Fibroblast of mammary gland (primary cell): Measurements from ENCODE around the gene NFU1.

Experiments
- DNase-seq: peaks from one replicate; pipeline ENCODE4 v3.0.0-alpha.2; 2010; ENCODE audit warnings: low read depth
- H3K4me3 ChIP-seq: 2 replicates; pipeline ENCODE4 v1.5.1; 2011; ENCODE audit warnings: low read depth, mild to moderate bottlenecking, low read length, moderate library complexity; ENCODE audit not compliant: control insufficient read depth
- TF ChIP-seq, protein P1 (sequence below): conservative IDR thresholded peaks from 2 replicates; pipeline ENCODE4 v1.5.1; 2011; ENCODE audit warnings: low read depth, low read length, inconsistent platforms; ENCODE audit not compliant: control insufficient read depth, insufficient read depth

The NFU1 gene

DNA sequence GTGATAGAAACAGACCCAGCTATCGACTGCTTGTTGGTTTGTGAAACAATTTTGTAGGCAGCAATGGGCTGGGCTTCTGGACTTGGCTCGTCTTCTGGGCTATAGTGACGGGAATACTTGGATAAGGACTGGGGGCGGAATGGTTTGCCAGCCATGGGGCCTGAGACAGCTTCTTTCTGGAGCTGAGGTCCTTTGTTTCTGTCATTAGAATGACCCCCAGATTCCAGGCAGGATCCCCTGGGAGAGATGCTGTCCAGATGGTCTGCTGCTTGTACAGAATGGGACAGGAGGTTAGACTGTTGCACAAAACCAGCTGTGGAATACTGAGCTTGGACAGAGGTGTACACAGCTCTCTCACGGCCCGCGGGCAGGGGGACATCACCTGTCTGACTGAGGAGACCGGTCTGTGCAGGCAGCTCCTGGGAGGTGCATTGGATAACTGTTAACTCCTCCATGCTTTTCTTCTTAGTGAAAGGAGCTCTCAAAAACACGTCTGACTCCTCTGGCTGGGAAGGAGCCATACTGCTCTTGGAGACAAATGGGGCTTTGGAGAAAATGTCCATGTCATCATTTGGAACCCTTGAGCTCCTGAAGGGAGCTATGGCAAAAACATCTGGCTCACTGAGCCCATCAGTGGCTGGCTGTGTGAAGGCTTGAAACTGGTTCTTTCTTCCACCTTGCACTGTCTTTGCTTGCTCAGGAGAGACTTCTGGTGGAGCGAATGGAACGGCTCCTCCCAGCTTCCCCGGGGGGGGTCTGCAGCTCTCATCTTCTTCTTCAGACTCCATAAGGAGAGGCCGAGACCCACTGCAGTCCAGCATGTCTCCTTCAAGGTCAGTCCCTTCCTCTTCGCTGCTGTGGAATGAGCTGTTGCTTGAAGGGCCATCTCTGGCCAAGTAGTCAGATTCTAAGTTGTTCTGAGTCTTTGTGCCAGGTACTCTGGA is 28.6 kb upstream of the NFU1 start:
- DNase-seq, result peak; percentile 11
- H3K4me3 ChIP-seq, result no peak overlapping the region
- TF ChIP-seq, protein P1, sequence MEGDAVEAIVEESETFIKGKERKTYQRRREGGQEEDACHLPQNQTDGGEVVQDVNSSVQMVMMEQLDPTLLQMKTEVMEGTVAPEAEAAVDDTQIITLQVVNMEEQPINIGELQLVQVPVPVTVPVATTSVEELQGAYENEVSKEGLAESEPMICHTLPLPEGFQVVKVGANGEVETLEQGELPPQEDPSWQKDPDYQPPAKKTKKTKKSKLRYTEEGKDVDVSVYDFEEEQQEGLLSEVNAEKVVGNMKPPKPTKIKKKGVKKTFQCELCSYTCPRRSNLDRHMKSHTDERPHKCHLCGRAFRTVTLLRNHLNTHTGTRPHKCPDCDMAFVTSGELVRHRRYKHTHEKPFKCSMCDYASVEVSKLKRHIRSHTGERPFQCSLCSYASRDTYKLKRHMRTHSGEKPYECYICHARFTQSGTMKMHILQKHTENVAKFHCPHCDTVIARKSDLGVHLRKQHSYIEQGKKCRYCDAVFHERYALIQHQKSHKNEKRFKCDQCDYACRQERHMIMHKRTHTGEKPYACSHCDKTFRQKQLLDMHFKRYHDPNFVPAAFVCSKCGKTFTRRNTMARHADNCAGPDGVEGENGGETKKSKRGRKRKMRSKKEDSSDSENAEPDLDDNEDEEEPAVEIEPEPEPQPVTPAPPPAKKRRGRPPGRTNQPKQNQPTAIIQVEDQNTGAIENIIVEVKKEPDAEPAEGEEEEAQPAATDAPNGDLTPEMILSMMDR, result no peak

DNA sequence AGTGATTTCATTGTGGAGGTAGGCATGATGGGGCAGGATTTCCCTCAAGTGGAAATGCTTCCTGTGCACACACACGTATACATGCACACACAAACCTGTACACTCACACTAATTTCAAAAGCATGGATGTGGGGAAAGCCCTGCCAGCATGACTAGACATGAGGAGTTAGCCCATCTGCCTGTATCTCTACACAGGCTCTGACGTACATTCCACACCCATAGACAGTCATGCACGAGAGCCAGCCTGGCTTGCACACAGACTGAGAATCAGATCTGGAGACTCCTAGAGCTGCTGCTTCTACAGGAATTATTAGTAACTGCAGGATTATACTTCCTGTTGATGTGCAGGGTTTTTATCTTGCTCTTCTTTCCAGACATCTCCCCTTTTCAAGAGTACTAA is 27.3 kb upstream of the NFU1 start:
- TF ChIP-seq, protein P1, result no peak
- peak; percentile 83 for DNase-seq

DNA sequence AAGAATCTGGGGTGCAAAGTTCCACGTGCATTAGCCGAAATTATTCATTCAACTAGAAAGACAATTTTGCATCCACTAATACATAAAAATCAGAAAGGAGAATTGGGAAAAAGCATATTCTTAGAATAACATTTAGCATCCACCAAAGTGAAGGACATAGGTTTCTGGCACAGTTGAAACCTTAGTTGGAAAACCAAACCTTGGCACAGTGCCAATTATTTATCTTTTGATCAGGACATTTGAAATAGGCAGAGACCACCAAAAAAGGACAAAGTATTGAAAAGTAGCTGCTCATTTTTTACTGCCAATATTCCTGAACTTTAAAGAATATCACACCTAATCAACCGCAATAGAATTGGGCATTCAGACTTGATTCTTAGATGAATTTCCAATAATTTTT is 25.5 kb upstream of the NFU1 start:
- TF ChIP-seq, protein P1, result no peak
- DNase-seq, result no peak

More for the DNA sequence above, 27.3 kb upstream of the NFU1 start:
- no peak overlapping the region for H3K4me3 ChIP-seq

DNA sequence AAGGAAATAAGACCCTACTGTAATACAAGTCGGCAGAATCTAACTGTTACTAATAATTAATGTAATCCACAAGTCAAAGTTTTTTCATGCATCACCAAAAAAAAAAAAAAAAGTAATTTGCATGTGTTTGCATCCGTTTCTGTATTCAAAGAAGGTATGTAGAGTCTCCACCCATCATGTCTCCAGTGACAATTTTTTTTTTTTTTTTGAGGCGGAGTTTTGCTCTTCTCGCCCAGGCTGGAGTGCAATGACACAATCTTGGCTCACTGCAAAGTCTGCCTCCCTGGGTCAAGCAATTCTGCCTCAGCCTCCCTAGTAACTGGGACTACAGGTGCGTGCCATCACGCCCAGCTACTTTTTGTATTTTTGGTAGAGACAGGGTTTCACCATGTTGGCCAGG is 24.2 kb upstream of the NFU1 start:
- TF ChIP-seq, protein P1, result no peak

More for the DNA sequence above, 25.5 kb upstream of the NFU1 start:
- H3K4me3 ChIP-seq, result no peak overlapping the region

DNA sequence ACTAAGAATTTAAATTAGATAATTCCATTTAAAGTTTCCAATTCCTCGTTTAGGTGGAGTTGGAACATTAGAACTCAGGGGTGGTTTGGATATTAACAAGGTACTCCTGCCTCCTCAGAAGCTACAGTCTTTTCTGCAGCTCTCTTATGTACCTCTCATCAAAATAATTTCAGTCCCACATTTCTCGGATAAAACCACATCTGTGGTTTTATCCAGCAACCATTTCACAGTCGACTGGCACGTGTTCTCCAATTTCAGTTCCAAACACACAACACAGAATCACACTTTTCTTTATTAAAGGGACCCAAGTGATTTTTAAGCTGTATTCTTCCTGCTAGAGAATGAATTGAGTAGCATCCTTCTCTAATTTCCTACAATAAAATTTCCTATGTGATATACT is 22.7 kb upstream of the NFU1 start:
- TF ChIP-seq, protein P1, result no peak
- DNase-seq, result no peak
- H3K4me3 ChIP-seq, result no peak overlapping the region

More for the DNA sequence above, 24.2 kb upstream of the NFU1 start:
- no peak overlapping the region for H3K4me3 ChIP-seq
- no peak for DNase-seq

DNA sequence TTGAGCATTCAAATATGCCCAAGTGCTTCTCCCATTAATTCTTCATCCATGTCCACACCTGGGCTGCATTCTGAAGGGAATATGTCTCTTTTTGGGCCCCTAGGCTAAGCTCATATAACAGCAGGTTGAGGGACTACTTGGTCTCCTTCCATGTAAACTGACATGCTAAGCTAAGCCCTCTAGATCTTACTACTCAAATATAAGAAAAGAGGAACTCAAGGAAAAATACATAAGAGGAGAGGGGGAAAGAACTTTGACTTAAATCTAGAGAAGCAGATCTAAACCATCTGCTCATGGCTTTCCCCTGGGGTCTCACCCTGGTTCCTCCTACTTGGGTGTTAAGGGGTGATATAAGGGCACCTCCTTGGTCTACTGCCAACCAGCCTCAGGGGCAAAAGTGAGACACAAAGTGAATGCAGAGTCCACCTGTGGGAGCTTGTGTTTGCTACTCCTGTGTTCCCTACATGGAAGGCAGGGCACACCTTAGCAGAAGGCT is 19.8 kb upstream of the NFU1 start:
- no peak overlapping the region for H3K4me3 ChIP-seq
- TF ChIP-seq, protein P1, result no peak
- no peak for DNase-seq

DNA sequence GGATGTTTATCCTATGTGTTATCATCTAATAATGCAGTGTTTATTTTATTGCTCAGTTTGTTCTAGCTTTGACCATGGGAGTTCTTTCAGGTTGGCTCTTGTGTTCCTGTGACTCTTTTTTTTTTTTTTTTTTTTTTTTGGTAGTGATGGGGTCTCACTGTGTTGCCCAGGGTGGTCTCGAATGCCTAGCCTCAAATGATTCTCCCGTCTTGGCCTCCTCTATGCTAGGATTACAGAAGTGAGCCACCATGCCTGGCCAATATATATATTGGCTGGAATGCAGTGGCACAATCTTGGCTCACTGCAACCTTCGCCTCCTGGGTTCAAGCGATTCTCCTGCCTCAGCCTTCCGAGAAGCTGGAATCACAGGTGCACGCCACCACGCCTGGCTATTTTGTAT is 18.9 kb upstream of the NFU1 start:
- TF ChIP-seq, protein P1, result no peak
- DNase-seq, result no peak
- no peak overlapping the region for H3K4me3 ChIP-seq
